IMR-90 (cell line): ENCODE data around the gene DCDC1. TPM values are rescaled to one million over a fixed set of nuclear protein-coding genes. Genes with fewer than 3 reads are reported as not detected.

Experiments
- ATAC-seq: fragments of 200-7000 bp; cut with Tn5 transposase; 2 replicates; pipeline ENCODE4 v1.9.1; 2020; ENCODE audit warnings: low read depth, mild to moderate bottlenecking, moderate library complexity
- BruUV-seq: library from RNA; stranded (reverse); fragments of 400-500 nt; replicated peaks from 2 replicates; lab custom pipeline; 2021; lab: Mats Ljungman, UMichigan
- CTCF ChIA-PET: fragments of 300-600 bp; formaldehyde crosslinking; extraction: SDS; loops from one replicate; lab custom pipeline; 2021; ENCODE audit warnings: antibody characterized with exemption; lab: Yijun Ruan, JAX
- POLR2A ChIA-PET: fragments of 300-600 bp; sonication (Branson Sonifier 250); formaldehyde crosslinking; loops from one replicate; lab custom pipeline; 2022; ENCODE audit warnings: antibody characterized with exemption; ENCODE audit not compliant: unreplicated experiment; lab: Charles Lee
- DNase-seq: peaks from one replicate; pipeline ENCODE4 v3.0.0; 2013
- H2AFZ ChIP-seq: replicated peaks from 2 replicates; pipeline ENCODE3; 2013; ENCODE audit warnings: low read length, mild to moderate bottlenecking; ENCODE audit not compliant: poor library complexity
- H2AK5ac ChIP-seq: 2 replicates; pipeline ENCODE4 v1.6.1; 2013; ENCODE audit warnings: low read depth, low read length, inconsistent platforms
- H2AK9ac ChIP-seq: replicated peaks from 2 replicates; pipeline ENCODE3; 2013; ENCODE audit warnings: mild to moderate bottlenecking, low read depth, low read length, moderate library complexity; ENCODE audit not compliant: poor library complexity
- H2BK120ac ChIP-seq: 2 replicates; pipeline ENCODE4 v1.6.1; 2013; ENCODE audit warnings: low read depth, low read length, inconsistent platforms
- H2BK15ac ChIP-seq: 3 replicates; pipeline ENCODE4 v1.6.1; 2013; ENCODE audit warnings: low read depth, low read length, inconsistent platforms
- H2BK20ac ChIP-seq: 2 replicates; pipeline ENCODE4 v1.6.1; 2013; ENCODE audit warnings: low read depth, mild to moderate bottlenecking, inconsistent platforms, low read length, moderate library complexity
- H2BK5ac ChIP-seq: 2 replicates; pipeline ENCODE4 v1.6.1; 2013; ENCODE audit warnings: mild to moderate bottlenecking, low read depth, low read length, inconsistent platforms; ENCODE audit not compliant: poor library complexity, severe bottlenecking
- H3K14ac ChIP-seq: replicated peaks from 2 replicates; pipeline ENCODE4 v1.6.1; 2013; ENCODE audit warnings: low read depth, low read length, inconsistent platforms
- H3K18ac ChIP-seq: 2 replicates; pipeline ENCODE4 v1.6.1; 2013; ENCODE audit warnings: low read depth, low read length, control low read depth
- H3K23ac ChIP-seq: 2 replicates; pipeline ENCODE4 v1.6.1; 2013; ENCODE audit warnings: low read depth, low read length, inconsistent platforms
- H3K27ac ChIP-seq: 2 replicates; pipeline ENCODE4 v1.5.1; 2013; ENCODE audit warnings: mild to moderate bottlenecking, control low read depth, low read length; ENCODE audit not compliant: insufficient read depth
- H3K27me3 ChIP-seq: 2 replicates; pipeline ENCODE4 v1.6.1; 2013; ENCODE audit warnings: low read length; ENCODE audit not compliant: control insufficient read depth, insufficient read depth
- H3K36me3 ChIP-seq: 2 replicates; pipeline ENCODE4 v1.6.1; 2013; ENCODE audit warnings: low read length, mixed read lengths; ENCODE audit not compliant: control insufficient read depth, insufficient read depth
- H3K4ac ChIP-seq: 2 replicates; pipeline ENCODE4 v1.6.1; 2013; ENCODE audit warnings: low read depth, low read length, inconsistent platforms
- H3K4me1 ChIP-seq: 2 replicates; pipeline ENCODE4 v1.6.1; 2013; ENCODE audit warnings: low read length, mixed read lengths; ENCODE audit not compliant: control insufficient read depth, insufficient read depth
- H3K4me2 ChIP-seq: 2 replicates; pipeline ENCODE4 v1.6.1; 2013; ENCODE audit warnings: low read depth, mild to moderate bottlenecking, control low read depth, low read length, moderate library complexity
- H3K4me3 ChIP-seq: 2 replicates; pipeline ENCODE4 v1.5.1; 2013; ENCODE audit warnings: low read depth, mild to moderate bottlenecking, control low read depth, low read length, moderate library complexity; ENCODE audit not compliant: insufficient read depth
- H3K56ac ChIP-seq: 2 replicates; pipeline ENCODE4 v1.6.1; 2013; ENCODE audit warnings: low read length, inconsistent platforms; ENCODE audit not compliant: insufficient read depth; ENCODE audit errors: extremely low read depth
- H3K79me1 ChIP-seq, 2 experiments: 2 replicates each; pipeline ENCODE4 v1.6.1; 2013; ENCODE audit warnings: low read length in 2 of 2, inconsistent platforms in 1 of 2, low read depth in 1 of 2
- H3K9ac ChIP-seq: 2 replicates; pipeline ENCODE4 v1.6.1; 2013; ENCODE audit warnings: low read depth, low read length, control low read depth
- H3K9me1 ChIP-seq: 2 replicates; pipeline ENCODE4 v1.6.1; 2013; ENCODE audit warnings: low read length, inconsistent platforms; ENCODE audit not compliant: insufficient read depth
- H3K9me3 ChIP-seq: 2 replicates; pipeline ENCODE4 v1.6.1; 2013; ENCODE audit warnings: low read length; ENCODE audit not compliant: control insufficient read depth, insufficient read depth
- H4K20me1 ChIP-seq: 2 replicates; pipeline ENCODE4 v1.6.1; 2013; ENCODE audit warnings: low read length, inconsistent platforms; ENCODE audit not compliant: insufficient read depth
- H4K5ac ChIP-seq: 2 replicates; pipeline ENCODE4 v1.6.1; 2013; ENCODE audit warnings: mild to moderate bottlenecking, low read depth, low read length, control low read depth
- H4K8ac ChIP-seq, 2 experiments: 2 replicates each; pipeline ENCODE4 v1.6.1; 2013; ENCODE audit warnings: low read depth in 2 of 2, low read length in 2 of 2, control low read depth in 1 of 2, inconsistent platforms in 1 of 2
- H4K91ac ChIP-seq: 2 replicates; pipeline ENCODE4 v1.6.1; 2013; ENCODE audit warnings: low read depth, low read length, inconsistent platforms; ENCODE audit not compliant: insufficient read depth
- BHLHE40 ChIP-seq: fragments of 150-350 bp; IDR thresholded peaks from 2 replicates; pipeline ENCODE4 v1.6.1; 2016; ENCODE audit warnings: mild to moderate bottlenecking, low read depth, low read length
- CEBPB ChIP-seq: IDR thresholded peaks from 2 replicates; pipeline ENCODE4 v1.6.1; 2012; ENCODE audit warnings: low read depth, low read length, improper control_type of control experiment
- CTCF ChIP-seq: conservative IDR thresholded peaks from 2 replicates; pipeline ENCODE4 v1.5.1; 2012; ENCODE audit warnings: mild to moderate bottlenecking, low read depth, low read length, improper control_type of control experiment
- ELK1 ChIP-seq: fragments of 150-350 bp; IDR thresholded peaks from 2 replicates; pipeline ENCODE4 v1.6.1; 2016; ENCODE audit warnings: low read depth, mild to moderate bottlenecking, low read length, moderate library complexity, borderline replicate concordance
- FOS ChIP-seq: fragments of 150-350 bp; IDR thresholded peaks from 2 replicates; pipeline ENCODE4 v1.6.1; 2016; ENCODE audit warnings: low read depth, low read length
- MAFK ChIP-seq: IDR thresholded peaks from 2 replicates; pipeline ENCODE4 v1.6.1; 2012; ENCODE audit warnings: low read depth, low read length, improper control_type of control experiment
- MAZ ChIP-seq: IDR thresholded peaks from 2 replicates; pipeline ENCODE4 v1.6.1; 2012; ENCODE audit warnings: low read depth, mild to moderate bottlenecking, low read length, improper control_type of control experiment, moderate library complexity, borderline replicate concordance
- MXI1 ChIP-seq: IDR thresholded peaks from 2 replicates; pipeline ENCODE4 v1.6.1; 2012; ENCODE audit warnings: low read depth, mild to moderate bottlenecking, low read length, moderate library complexity, borderline replicate concordance
- NFE2L2 ChIP-seq: fragments of 150-350 bp; IDR thresholded peaks from 2 replicates; pipeline ENCODE4 v1.6.1; 2016; ENCODE audit warnings: low read depth, mild to moderate bottlenecking, low read length
- POLR2A ChIP-seq: IDR thresholded peaks from 2 replicates; pipeline ENCODE4 v1.6.1; 2012; ENCODE audit warnings: mild to moderate bottlenecking, low read depth, low read length
- RAD21 ChIP-seq: IDR thresholded peaks from 2 replicates; pipeline ENCODE4 v1.6.1; 2012; ENCODE audit warnings: low read length, improper control_type of control experiment
- RCOR1 ChIP-seq: IDR thresholded peaks from 2 replicates; pipeline ENCODE4 v1.6.1; 2012; ENCODE audit warnings: mild to moderate bottlenecking, low read length, improper control_type of control experiment; ENCODE audit not compliant: insufficient replicate concordance
- RFX5 ChIP-seq: IDR thresholded peaks from 2 replicates; pipeline ENCODE4 v1.8.0; 2012; ENCODE audit warnings: low read depth, mild to moderate bottlenecking, low read length, moderate library complexity
- SMC3 ChIP-seq: fragments of 150-350 bp; IDR thresholded peaks from 2 replicates; pipeline ENCODE4 v1.6.1; 2016; ENCODE audit warnings: low read depth, mild to moderate bottlenecking, antibody characterized with exemption, low read length, moderate library complexity
- USF2 ChIP-seq: fragments of 150-350 bp; IDR thresholded peaks from 2 replicates; pipeline ENCODE4 v1.6.1; 2017; ENCODE audit warnings: mild to moderate bottlenecking, antibody characterized with exemption, low read length, low read depth
- WGBS, 2 experiments: methylation state at CpG; one replicate each; pipeline versions ENCODE4 v1.1.5 to v1.1.7; 2013; ENCODE audit warnings: missing lambda C conversion rate in 2 of 2; ENCODE audit not compliant: insufficient read length in 1 of 2; ENCODE audit errors: extremely low coverage in 2 of 2; 5-methylcytosine and 5-hydroxymethylcytosine counted together
- dilution Hi-C: fragments of 300-500 bp; cut with HindIII; formaldehyde crosslinking; loops from one replicate; pipeline ENCODE4 v1.14.3; 2018; ENCODE audit warnings: low sequenced_read_pairs; ENCODE audit not compliant: unreplicated experiment
- in situ Hi-C: fragments of 300-500 bp; cut with MboI; formaldehyde crosslinking; loops from 3 replicates; pipeline ENCODE4 v1.14.3; 2019; ENCODE audit warnings: low sequenced_read_pairs, inconsistent platforms, mixed read lengths
- intact Hi-C: fragments of 100-400 bp; cut with micrococcal nuclease; formaldehyde crosslinking; loops from 2 replicates; pipeline ENCODE4 v1.10.0; 2022
- polyA plus RNA-seq, 3 experiments: library from polyadenylated mRNA; depleted of rRNA; stranded (reverse); fragments of >200 nt; gene quantifications; 2 replicates each; pipeline ENCODE4 v1.2.3, GENCODE V29; 2012; ENCODE audit warnings: low replicate concordance in 1 of 3
- total RNA-seq: library from RNA; depleted of rRNA; stranded (reverse); fragments of >200 nt; gene quantifications from 2 replicates; pipeline ENCODE4 v1.2.3, GENCODE V29; 2012

Gene DCDC1
- total and polyA plus RNA-seq, 2 of the 4 experiments (the other 2 are of a cell fraction): not detected

GRCh38 chr11:30908272-30908671 lies 461.3 kb downstream of the DCDC1 start:
- H3K9me3 ChIP-seq: no peaks in the 10 kb centered on the region
- no peak for ATAC-seq
- H3K4me1 ChIP-seq: no peaks in the 10 kb centered on the region
- no peaks in the 10 kb centered on the region for H3K9me1 ChIP-seq
- no peak overlapping the region for H3K4me2 ChIP-seq
- H3K14ac ChIP-seq: no peak overlapping the region
- intact Hi-C loops: no loop called here
- no peak overlapping the region for H3K4ac ChIP-seq
- H3K36me3 ChIP-seq: no peaks in the 10 kb centered on the region
- no peak overlapping the region for H3K4me3 ChIP-seq
- no peak overlapping the region for H2BK5ac ChIP-seq
- no peak overlapping the region for H3K27ac ChIP-seq
- H2BK20ac ChIP-seq: no peak overlapping the region
- CTCF ChIA-PET: interaction anchor here (1.1 kb wide), 1 partner anchor 10 kb away, joined by 3 read pairs; no protein-coding TSS in a partner anchor
- no peak overlapping the region for H2AFZ ChIP-seq
- in situ Hi-C loops: no loop called here
- TF ChIP-seq CEBPB (no peak), CTCF (no peak), NFE2L2 (no peak), RAD21 (no peak), ELK1 (no peak), FOS (no peak), MAFK (no peak), BHLHE40 (no peak), MAZ (no peak), RCOR1 (no peak), MXI1 (no peak), SMC3 (no peak), POLR2A (no peak), USF2 (no peak), RFX5 (no peak)
- no peaks in the 10 kb centered on the region for H4K20me1 ChIP-seq
- no peak overlapping the region for H2BK15ac ChIP-seq
- no peak overlapping the region for H2BK120ac ChIP-seq
- dilution Hi-C loops: no loop called here
- POLR2A ChIA-PET: no interaction called here
- WGBS, 2 experiments: no CpG with 5 or more reads among the region's 2 CpGs
- H4K5ac ChIP-seq: no peak overlapping the region
- H3K9ac ChIP-seq: no peak overlapping the region
- H3K23ac ChIP-seq: no peak overlapping the region
- no peak overlapping the region for H3K18ac ChIP-seq
- no peak overlapping the region for H2AK5ac ChIP-seq
- BruUV-seq: no TSS peak
- no peaks in the 10 kb centered on the region for H3K27me3 ChIP-seq
- H3K79me1 ChIP-seq: no peaks in the 10 kb centered on the region
- no peak overlapping the region for H4K8ac ChIP-seq
- DNase-seq: no peak
- no peak overlapping the region for H4K91ac ChIP-seq
- H3K56ac ChIP-seq: no peak overlapping the region
- no peak overlapping the region for H2AK9ac ChIP-seq
